Stimulated activated CD4-positive, alpha-beta T cell treated with anti-CD3 and anti-CD28 coated beads, TNF-alpha, amount 100 ng/mL, for 48 hours (primary cell): ENCODE measurements around the gene APOL1.

Source experiments
- DNase-seq, 3 donors: peaks; one replicate each; pipeline ENCODE4 v3.0.0-alpha.2; 2020; ENCODE audit warnings: low read depth in 3 of 3

APOL1 gene

GRCh38 chr22:36308880-36309279, 55.9 kb downstream of the APOL1 start:
- DNase-seq, result no peak

GRCh38 chr22:36311386-36312085, 58.6 kb downstream of the APOL1 start:
- DNase-seq, result no peak

DNA sequence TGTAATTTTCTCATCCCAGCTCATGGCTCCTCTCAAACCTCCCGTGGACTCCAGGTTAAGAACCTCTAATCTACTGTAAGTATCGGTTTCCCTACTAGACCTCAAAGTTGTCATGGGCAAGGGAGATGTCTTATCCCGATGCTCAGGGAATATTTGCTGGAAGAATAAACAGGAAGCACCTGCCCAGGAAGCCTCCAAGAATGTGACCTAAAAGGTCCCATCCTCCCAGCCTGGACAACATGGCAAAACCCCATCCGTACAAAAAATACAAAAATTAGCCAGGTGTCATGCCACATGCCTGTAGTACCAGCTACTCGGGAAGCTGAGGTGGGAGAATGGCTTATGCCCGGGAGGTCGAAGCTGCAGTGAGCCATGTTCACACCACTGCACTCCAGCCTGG, 62.4 kb downstream of the APOL1 start:
- DNase-seq, result no peak

- DNase-seq, result no peak
Measured at GRCh38 chr22:36316419-36316818, 63.5 kb downstream of the APOL1 start.
